Left lung (tissue), 10 donors: ENCODE measurements around the gene XRN2. TPM values are rescaled to one million over a fixed set of nuclear protein-coding genes. Genes with fewer than 3 reads are reported as not detected.
A peak's percentile ranks its signal among the peaks of the same experiment; 100 is the strongest.

Experiments used
- ATAC-seq: fragments of 200-7000 bp; cut with Tn5 transposase; one replicate; pipeline ENCODE4 v1.9.1; 2020; ENCODE audit warnings: moderate library complexity
- DNase-seq, 4 donors: peaks; one replicate each; pipeline ENCODE4 v3.0.0-alpha.2; 2013 to 2020
- H3K27ac ChIP-seq, 2 donors: fragments of 200-600 bp; sonication (generic) in 1 of 2; one replicate each; pipeline versions ENCODE4 v1.5.0 to v1.8.0; 2020 to 2021
- H3K27me3 ChIP-seq, 2 donors: fragments of 200-600 bp; sonication (generic) in 1 of 2; one replicate each; pipeline versions ENCODE4 v1.5.0 to v1.8.0; 2020 to 2021
- H3K36me3 ChIP-seq, 2 donors: fragments of 200-600 bp; sonication (generic) in 1 of 2; one replicate each; pipeline versions ENCODE4 v1.5.0 to v1.8.0; 2020 to 2021
- H3K4me1 ChIP-seq, 2 donors: fragments of 200-600 bp; one replicate each; pipeline ENCODE4 v1.8.0; 2021
- H3K4me3 ChIP-seq, 2 donors: fragments of 200-600 bp; sonication (generic) in 1 of 2; one replicate each; pipeline versions ENCODE4 v1.5.0 to v1.8.0; 2020 to 2021; ENCODE audit warnings: mild to moderate bottlenecking in 1 of 2
- H3K9me3 ChIP-seq, 2 donors: fragments of 200-600 bp; sonication (generic) in 1 of 2; one replicate each; pipeline versions ENCODE4 v1.5.0 to v1.8.0; 2020 to 2021
- CTCF ChIP-seq, 2 donors: fragments of 200-600 bp; sonication (generic) in 1 of 2; IDR thresholded peaks; one replicate each; pipeline versions ENCODE4 v1.5.0 to v1.8.0; 2021; ENCODE audit warnings: antibody characterized with exemption in 2 of 2
- intact Hi-C, 2 donors: fragments of 100-400 bp; cut with DNase I; formaldehyde crosslinking; loops; one replicate each; pipeline versions ENCODE4 v1.11.2 to v1.14.2; 2022
- polyA plus RNA-seq, 6 donors: library from polyadenylated mRNA; unstranded; fragments of 120-200 nt; gene quantifications; one replicate each; pipeline ENCODE4 v1.2.1, GENCODE V29; 2013; ENCODE audit not compliant: insufficient read length in 6 of 6
- total RNA-seq, 2 donors: library from RNA; stranded (reverse); fragmentation: NEBNext Ultra II Directional; extraction: Animal tissue kit (Norgen Biotek cat#: 25700); gene quantifications; one replicate each; pipeline ENCODE4 v1.2.1, GENCODE V29; 2021
- donor health status: DM: no; HTN: yes; CAD: no.
- donor health status: DM: no; HTN: no; CAD: no.

Gene XRN2
- total and polyA plus RNA-seq, 8 donors = 45.9 to 90.2 (median 77.8) TPM

GRCh38 chr20:21381619-21382018 is 78.5 kb downstream of the XRN2 start:
- H3K9me3 ChIP-seq = no peaks in the 10 kb centered on the region
- no peak for DNase-seq
- no peaks in the 10 kb centered on the region for H3K27me3 ChIP-seq
- H3K4me1 ChIP-seq = no peaks in the 10 kb centered on the region
- intact Hi-C loops = no loop called here
- TF ChIP-seq CTCF (IDR thresholded peaks at IDR 0.05) = no peak
- ATAC-seq = no peak
- no peak overlapping the region for H3K4me3 ChIP-seq
- H3K36me3 ChIP-seq = peaks cover 0 to 68% of the 10 kb centered on the region in 2 donors
- no peak overlapping the region for H3K27ac ChIP-seq

- no peak for DNase-seq
- intact Hi-C loops = no loop called here
- Histone ChIP-seq H3K27me3 (no peaks in the 10 kb centered on the region), H3K4me1 (no peaks in the 10 kb centered on the region), H3K36me3 (peaks cover 0 to 83% of the 10 kb centered on the region in 2 donors), H3K9me3 (no peaks in the 10 kb centered on the region), H3K4me3 (no peak overlapping the region), H3K27ac (no peak overlapping the region)
- no peak for TF ChIP-seq CTCF (IDR thresholded peaks at IDR 0.05)
- ATAC-seq = no peak
These were observed 81.3 kb downstream of the XRN2 start for GRCh38 chr20:21384308-21384892.

- DNase-seq (no peak), ATAC-seq (no peak)
- peaks cover 0 to 85% of the 10 kb centered on the region in 2 donors for H3K36me3 ChIP-seq
- peaks cover 12% of the 10 kb centered on the region in 2 donors for H3K27me3 ChIP-seq
- H3K4me3 ChIP-seq = no peak overlapping the region
- intact Hi-C loops = no loop called here
- H3K4me1 ChIP-seq = no peaks in the 10 kb centered on the region
- no peak for TF ChIP-seq CTCF (IDR thresholded peaks at IDR 0.05)
- no peaks in the 10 kb centered on the region for H3K9me3 ChIP-seq
- H3K27ac ChIP-seq = no peak overlapping the region
These were observed 83.0 kb downstream of the XRN2 start for GRCh38 chr20:21386111-21386510.

GRCh38 chr20:21387528-21387927 is 84.4 kb downstream of the XRN2 start:
- ATAC-seq = peak; percentile 63
- Histone ChIP-seq H3K9me3 (no peaks in the 10 kb centered on the region), H3K27me3 (peaks cover 26% of the 10 kb centered on the region in 2 donors), H3K27ac (no peak overlapping the region), H3K4me3 (no peak overlapping the region), H3K36me3 (peaks cover 0 to 71% of the 10 kb centered on the region in 2 donors), H3K4me1 (no peaks in the 10 kb centered on the region)
- intact Hi-C loops = no loop called here
- no peak for TF ChIP-seq CTCF (IDR thresholded peaks at IDR 0.05)
- DNase-seq = no peak

- H3K4me3 ChIP-seq = no peak overlapping the region
- no peak for TF ChIP-seq CTCF (IDR thresholded peaks at IDR 0.05)
- peaks cover 0 to 61% of the 10 kb centered on the region in 2 donors for H3K36me3 ChIP-seq
- no peak for ATAC-seq
- H3K4me1 ChIP-seq = no peaks in the 10 kb centered on the region
- DNase-seq = no peak
- intact Hi-C loops = no loop called here
- peaks cover 37% of the 10 kb centered on the region in 2 donors for H3K27me3 ChIP-seq
- no peaks in the 10 kb centered on the region for H3K9me3 ChIP-seq
- no peak overlapping the region for H3K27ac ChIP-seq
These were observed 85.4 kb downstream of the XRN2 start for GRCh38 chr20:21388566-21388965.
